GM13976 (cell line): ENCODE measurements around the gene SLC22A16.

Experiments used
- DNase-seq: peaks from one replicate; pipeline ENCODE4 v3.0.0; 2012; ENCODE audit warnings: low spot score
- CTCF ChIP-seq: IDR thresholded peaks from 2 replicates; pipeline ENCODE4 v1.5.1; 2012; ENCODE audit warnings: borderline replicate concordance, mild to moderate bottlenecking; ENCODE audit not compliant: insufficient read depth; ENCODE audit errors: extremely low read depth, missing control alignments, control extremely low read depth
- in situ Hi-C: fragments of 300-500 bp; cut with MboI; formaldehyde crosslinking; loops from one replicate; pipeline ENCODE4 v1.12.0; 2022; ENCODE audit warnings: low sequenced_read_pairs, mixed read lengths, inconsistent platforms; ENCODE audit not compliant: unreplicated experiment

SLC22A16 gene

GRCh38 chr6:110419028-110419739 lies 57.2 kb downstream of the SLC22A16 start:
- DNase-seq = no peak
- in situ Hi-C loops = no loop called here
- no peak for TF ChIP-seq CTCF

- DNase-seq = no peak
- in situ Hi-C loops = no loop called here
- no peak for TF ChIP-seq CTCF
Measured at GRCh38 chr6:110418594-110418993, 57.8 kb downstream of the SLC22A16 start.

DNA sequence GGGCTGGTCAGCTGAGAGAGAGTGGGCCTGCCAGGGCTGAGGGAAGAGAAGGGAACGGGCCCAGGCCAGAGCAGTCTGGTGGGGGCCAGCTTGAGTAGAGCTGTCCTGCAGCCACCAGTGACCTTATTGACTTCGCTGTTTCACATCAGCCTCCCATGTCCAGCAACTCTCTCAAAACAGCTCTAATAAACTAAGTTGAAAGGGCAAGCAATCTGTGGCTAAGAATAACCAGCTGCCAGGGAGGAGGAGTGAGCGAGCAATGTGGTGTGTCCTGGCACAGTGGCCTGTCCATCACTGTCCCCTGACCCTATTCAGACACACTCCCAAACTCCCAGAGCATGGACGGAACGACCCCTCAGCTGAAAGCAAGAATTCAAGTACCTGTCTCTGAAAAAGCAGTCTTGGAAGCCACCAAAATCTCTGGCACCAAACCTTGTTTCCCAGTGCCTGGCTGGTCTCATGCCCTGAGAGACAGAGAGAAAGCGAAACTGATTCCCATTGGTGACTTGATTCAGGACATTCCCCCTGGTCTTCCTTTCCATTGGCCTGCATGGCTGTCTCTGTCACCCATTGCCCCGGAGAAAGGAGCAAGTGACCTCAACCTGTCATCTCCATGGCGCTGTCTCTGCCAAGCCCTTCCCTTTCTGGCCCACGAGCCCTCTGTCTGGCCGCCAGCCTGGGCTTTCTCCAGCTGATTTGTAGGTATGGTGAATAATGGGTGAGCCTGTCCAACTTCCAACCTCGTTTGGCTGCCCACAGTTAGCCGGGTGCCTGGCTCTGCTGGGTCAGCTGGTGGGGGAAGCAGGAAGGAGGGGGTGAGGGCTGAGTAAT lies 61.1 kb downstream of the SLC22A16 start, which contains the start of gene DDO:
Gene DDO, minus strand, starts transcription at position 490 of the 831 bp plus-strand sequence. CDS start 2,113 bp downstream, outside the sequence.
- no peak for TF ChIP-seq CTCF
- in situ Hi-C loops = no loop called here
- DNase-seq = no peak

DNA sequence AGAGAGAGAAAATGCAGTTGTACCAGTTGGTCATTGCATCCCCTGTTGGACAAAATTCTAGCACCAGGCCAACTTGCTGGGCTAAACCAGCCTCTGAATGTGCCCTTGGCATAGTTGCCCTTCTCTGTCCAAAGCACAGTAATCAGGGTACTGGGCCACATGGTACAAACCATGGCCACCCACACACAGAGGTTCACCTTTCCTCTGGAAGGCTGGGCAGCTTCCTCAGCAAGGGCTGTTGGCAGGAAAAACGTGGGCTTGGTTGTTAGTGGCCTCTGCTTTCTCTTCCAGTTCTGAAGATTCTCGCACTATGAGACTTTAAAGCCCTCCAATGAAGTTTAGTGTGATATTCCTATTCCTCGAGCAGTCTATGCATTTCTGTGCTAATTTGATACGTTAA lies 61.7 kb downstream of the SLC22A16 start:
- DNase-seq = no peak
- in situ Hi-C loops = no loop called here
- no peak for TF ChIP-seq CTCF

DNA sequence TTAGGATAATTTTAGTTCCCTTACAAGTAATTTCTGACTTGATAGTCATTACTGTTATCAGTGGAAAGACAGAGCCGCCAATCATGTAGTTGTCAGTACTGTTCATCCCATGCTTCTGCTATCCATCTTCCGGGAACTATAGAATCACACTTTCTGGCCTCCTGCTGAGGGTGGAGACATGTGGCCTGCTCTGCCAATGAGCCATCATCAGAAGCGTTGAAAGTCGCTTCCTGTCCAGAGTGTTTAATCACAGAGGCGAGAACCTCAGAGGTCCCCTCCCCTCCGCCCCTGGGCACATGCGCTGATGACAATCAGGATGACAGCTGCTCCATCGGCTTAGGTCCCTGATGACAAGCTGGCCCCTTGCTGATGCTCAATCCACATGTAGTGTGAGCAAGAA lies 64.1 kb downstream of the SLC22A16 start:
- in situ Hi-C loops = no loop called here
- no peak for DNase-seq
- no peak for TF ChIP-seq CTCF

DNA sequence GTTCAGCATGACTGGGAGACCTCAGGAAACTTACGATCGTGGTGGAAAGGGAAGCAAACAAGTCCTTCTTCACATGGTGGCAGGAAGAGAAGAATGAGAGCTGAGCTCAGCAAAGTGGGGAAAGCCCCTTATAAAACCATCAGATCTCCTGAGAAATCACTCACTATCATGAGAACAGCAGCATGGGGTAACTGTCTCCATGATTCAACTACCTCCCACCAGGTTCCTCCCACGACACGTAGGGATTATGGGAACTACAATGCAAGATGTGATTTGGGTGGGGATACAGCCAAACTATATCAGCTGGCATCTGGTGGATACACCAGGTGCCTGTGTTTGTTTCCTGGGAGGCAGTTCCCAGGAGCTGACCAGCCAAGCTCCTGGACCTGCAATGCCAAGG lies 65.9 kb downstream of the SLC22A16 start:
- in situ Hi-C loops = no loop called here
- no peak for DNase-seq
- no peak for TF ChIP-seq CTCF
